ENCODE results near the gene BCDIN3D. TPM values are rescaled to one million over a fixed set of nuclear protein-coding genes. Genes with fewer than 3 reads are reported as not detected.

The BCDIN3D gene
- total and polyA plus RNA-seq, 10 of the 15 experiments (the other 5 are each of a cell fraction or from before 2014, with no cell fraction given) = 3.7 to 7.2 (median 6.4) TPM

- Histone ChIP-seq H3K4me3 (no peak overlapping the region), H2AFZ (ENCODE audit: control insufficient read depth, low read depth, low read length) (no peak overlapping the region), H3K9ac (ENCODE audit: control insufficient read depth, insufficient read depth, low read length) (no peak overlapping the region), H3K4me2 (ENCODE audit: control insufficient read depth, insufficient read depth) (no peak overlapping the region), H3K79me2 (ENCODE audit: control insufficient read depth, insufficient read depth, low read length) (no peaks in the 10 kb centered on the region), H3K27ac (ENCODE audit: control insufficient read depth, insufficient read depth) (no peak overlapping the region), H3K36me3 (ENCODE audit: control insufficient read depth in 2 of 2, insufficient read depth in 2 of 2, low read length in 1 of 2) (no peaks in the 10 kb centered on the region), H3K4me1 (ENCODE audit: control insufficient read depth, insufficient read depth, low read length) (no peaks in the 10 kb centered on the region), H3K9me3 (replicated peaks; ENCODE audit: control insufficient read depth, insufficient read depth, low read length) (no peaks in the 10 kb centered on the region), H3K27me3 (replicated peaks in 1 of 2; ENCODE audit: control insufficient read depth in 2 of 2, insufficient read depth in 2 of 2, low read length in 1 of 2) (no peaks in the 10 kb centered on the region; a peak in 1 of 4 replicates), H4K20me1 (ENCODE audit: control insufficient read depth, insufficient read depth) (no peaks in the 10 kb centered on the region)
- TF ChIP-seq, protein P1, sequence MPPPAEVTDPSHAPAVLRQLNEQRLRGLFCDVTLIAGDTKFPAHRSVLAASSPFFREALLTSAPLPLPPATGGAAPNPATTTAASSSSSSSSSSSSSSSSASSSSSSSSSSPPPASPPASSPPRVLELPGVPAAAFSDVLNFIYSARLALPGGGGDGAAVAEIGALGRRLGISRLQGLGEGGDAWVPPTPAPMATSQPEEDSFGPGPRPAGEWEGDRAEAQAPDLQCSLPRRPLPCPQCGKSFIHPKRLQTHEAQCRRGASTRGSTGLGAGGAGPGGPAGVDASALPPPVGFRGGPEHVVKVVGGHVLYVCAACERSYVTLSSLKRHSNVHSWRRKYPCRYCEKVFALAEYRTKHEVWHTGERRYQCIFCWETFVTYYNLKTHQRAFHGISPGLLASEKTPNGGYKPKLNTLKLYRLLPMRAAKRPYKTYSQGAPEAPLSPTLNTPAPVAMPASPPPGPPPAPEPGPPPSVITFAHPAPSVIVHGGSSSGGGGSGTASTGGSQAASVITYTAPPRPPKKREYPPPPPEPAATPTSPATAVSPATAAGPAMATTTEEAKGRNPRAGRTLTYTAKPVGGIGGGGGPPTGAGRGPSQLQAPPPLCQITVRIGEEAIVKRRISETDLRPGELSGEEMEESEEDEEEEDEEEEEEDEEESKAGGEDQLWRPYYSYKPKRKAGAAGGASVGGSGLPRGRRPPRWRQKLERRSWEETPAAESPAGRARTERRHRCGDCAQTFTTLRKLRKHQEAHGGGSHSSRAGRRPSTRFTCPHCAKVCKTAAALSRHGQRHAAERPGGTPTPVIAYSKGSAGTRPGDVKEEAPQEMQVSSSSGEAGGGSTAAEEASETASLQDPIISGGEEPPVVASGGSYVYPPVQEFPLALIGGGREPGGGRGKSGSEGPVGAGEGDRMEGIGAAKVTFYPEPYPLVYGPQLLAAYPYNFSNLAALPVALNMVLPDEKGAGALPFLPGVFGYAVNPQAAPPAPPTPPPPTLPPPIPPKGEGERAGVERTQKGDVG (CRISPR knock-in tag; IDR thresholded peaks at IDR 0.05) = no peak
- no peak for TF ChIP-seq JUND (IDR thresholded peaks at IDR 0.05; ENCODE audit: low read depth, low read length)
- no peak for TF ChIP-seq YY1 (IDR thresholded peaks at IDR 0.05; ENCODE audit: low read depth, low read length)
- ChIA-PET CTCF (no interaction called here), POLR2A (interaction anchor here (0.5 kb wide), 1 partner anchor 28 kb away, joined by 3 read pairs; no protein-coding TSS in a partner anchor), RAD21 (ENCODE audit: unreplicated experiment) (no interaction called here), SMC1A (ENCODE audit: uncharacterized antibody, unreplicated experiment) (no interaction called here)
- FAIRE-seq = no peak
- 33% methylated on average over 12 of the region's 12 CpGs for WGBS (ENCODE audit: insufficient coverage, insufficient replicate concordance, low lambda C conversion rate, missing lambda C conversion rate)
- intact Hi-C loops (cut with micrococcal nuclease; ENCODE audit: unreplicated experiment) (no loop called here), in situ Hi-C loops (cut with MboI) (no loop called here)
- BruUV-seq (replicated peaks) = no TSS peak
- DNase-seq (ENCODE audit: low read depth, low spot score) = no peak
- no peak for ATAC-seq
These were observed 31.4 kb upstream of the BCDIN3D start for GRCh38 chr12:49874142-49874897.
